SK-N-SH (cell line): ENCODE results near the gene ZNF417.

Experiments
- RAD21 ChIP-seq: IDR thresholded peaks from 2 replicates; pipeline ENCODE4 v1.6.1; 2012; ENCODE audit warnings: mild to moderate bottlenecking, low read length
- SIN3A ChIP-seq: IDR thresholded peaks from 2 replicates; pipeline ENCODE4 v1.6.1; 2012; ENCODE audit warnings: low read depth, mild to moderate bottlenecking, low read length, moderate library complexity, borderline replicate concordance
- TCF12 ChIP-seq: IDR thresholded peaks from 2 replicates; pipeline ENCODE4 v1.4.0; 2012
- YY1 ChIP-seq: IDR thresholded peaks from 2 replicates; pipeline ENCODE4 v1.4.0; 2012; ENCODE audit warnings: low read depth, mild to moderate bottlenecking
- TF ChIP-seq, protein P1 (sequence below): fragments of 200-600 bp; sonication (generic); IDR thresholded peaks from 2 replicates; pipeline ENCODE4 v1.6.1; 2017; ENCODE audit warnings: antibody characterized with exemption, mild to moderate bottlenecking, moderate library complexity

DNA sequence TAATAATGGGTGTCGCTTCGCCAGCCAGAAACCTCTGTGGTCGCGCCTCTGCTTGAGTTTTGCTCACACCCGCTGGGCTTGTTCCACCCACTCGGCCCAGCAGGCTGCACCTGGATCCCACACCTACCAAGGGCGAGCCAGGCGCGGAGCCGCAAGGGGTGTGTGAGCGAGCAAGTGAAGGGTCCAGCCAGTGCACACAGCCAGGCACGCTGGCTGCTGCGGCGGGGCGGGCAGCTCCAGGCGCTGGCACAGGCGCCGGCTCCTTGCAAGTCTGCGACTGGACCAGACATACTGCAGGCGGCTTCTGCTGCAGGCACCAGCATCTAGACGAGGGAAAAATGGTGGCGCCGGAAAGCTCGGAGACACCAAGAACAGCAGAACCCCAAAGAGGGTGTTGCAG lies 32.9 kb upstream of the ZNF417 start:
- TF ChIP-seq, protein P1, sequence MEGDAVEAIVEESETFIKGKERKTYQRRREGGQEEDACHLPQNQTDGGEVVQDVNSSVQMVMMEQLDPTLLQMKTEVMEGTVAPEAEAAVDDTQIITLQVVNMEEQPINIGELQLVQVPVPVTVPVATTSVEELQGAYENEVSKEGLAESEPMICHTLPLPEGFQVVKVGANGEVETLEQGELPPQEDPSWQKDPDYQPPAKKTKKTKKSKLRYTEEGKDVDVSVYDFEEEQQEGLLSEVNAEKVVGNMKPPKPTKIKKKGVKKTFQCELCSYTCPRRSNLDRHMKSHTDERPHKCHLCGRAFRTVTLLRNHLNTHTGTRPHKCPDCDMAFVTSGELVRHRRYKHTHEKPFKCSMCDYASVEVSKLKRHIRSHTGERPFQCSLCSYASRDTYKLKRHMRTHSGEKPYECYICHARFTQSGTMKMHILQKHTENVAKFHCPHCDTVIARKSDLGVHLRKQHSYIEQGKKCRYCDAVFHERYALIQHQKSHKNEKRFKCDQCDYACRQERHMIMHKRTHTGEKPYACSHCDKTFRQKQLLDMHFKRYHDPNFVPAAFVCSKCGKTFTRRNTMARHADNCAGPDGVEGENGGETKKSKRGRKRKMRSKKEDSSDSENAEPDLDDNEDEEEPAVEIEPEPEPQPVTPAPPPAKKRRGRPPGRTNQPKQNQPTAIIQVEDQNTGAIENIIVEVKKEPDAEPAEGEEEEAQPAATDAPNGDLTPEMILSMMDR = no peak
- no peak for TF ChIP-seq YY1
- TF ChIP-seq RAD21 = no peak
- no peak for TF ChIP-seq TCF12
- no peak for TF ChIP-seq SIN3A
